HFF-Myc (cell line): ENCODE data around the gene CCNA2.

Experiments used
- DNase-seq: peaks from one replicate; pipeline ENCODE4 v3.0.0-alpha.2; 2011; ENCODE audit warnings: low read depth; ENCODE audit errors: extremely low read depth
- H3K4me3 ChIP-seq: replicated peaks from 2 replicates; pipeline ENCODE4 v1.5.1; 2011; ENCODE audit warnings: low read depth, mild to moderate bottlenecking, control low read depth, low read length
- TF ChIP-seq, protein P1 (sequence below): IDR thresholded peaks from 2 replicates; pipeline ENCODE4 v1.5.1; 2012; ENCODE audit warnings: mild to moderate bottlenecking, low read depth, low read length, control low read depth; ENCODE audit errors: missing control alignments

The CCNA2 gene

DNA sequence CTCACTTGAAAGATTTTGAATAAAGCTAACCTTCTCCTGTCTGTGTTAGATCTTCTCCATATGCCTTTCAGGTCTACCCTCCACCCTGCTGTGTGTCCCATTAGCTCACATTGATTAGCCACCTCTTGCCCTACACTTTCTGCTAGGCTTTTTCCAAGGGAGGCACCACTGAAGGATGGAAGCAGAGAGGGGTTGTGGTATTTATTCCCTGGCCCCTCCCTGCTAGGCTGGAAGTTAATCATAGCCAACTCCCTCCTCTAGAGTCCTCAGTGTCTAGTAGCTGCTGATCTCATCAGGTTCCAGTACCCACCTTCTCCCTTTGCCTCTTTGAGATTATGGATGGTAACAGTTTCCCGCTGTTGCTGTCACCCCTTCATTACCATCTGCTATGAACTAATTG lies 49.8 kb downstream of the CCNA2 start:
- TF ChIP-seq, protein P1, sequence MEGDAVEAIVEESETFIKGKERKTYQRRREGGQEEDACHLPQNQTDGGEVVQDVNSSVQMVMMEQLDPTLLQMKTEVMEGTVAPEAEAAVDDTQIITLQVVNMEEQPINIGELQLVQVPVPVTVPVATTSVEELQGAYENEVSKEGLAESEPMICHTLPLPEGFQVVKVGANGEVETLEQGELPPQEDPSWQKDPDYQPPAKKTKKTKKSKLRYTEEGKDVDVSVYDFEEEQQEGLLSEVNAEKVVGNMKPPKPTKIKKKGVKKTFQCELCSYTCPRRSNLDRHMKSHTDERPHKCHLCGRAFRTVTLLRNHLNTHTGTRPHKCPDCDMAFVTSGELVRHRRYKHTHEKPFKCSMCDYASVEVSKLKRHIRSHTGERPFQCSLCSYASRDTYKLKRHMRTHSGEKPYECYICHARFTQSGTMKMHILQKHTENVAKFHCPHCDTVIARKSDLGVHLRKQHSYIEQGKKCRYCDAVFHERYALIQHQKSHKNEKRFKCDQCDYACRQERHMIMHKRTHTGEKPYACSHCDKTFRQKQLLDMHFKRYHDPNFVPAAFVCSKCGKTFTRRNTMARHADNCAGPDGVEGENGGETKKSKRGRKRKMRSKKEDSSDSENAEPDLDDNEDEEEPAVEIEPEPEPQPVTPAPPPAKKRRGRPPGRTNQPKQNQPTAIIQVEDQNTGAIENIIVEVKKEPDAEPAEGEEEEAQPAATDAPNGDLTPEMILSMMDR: no peak
- H3K4me3 ChIP-seq: no peak overlapping the region
- DNase-seq: no peak

DNA sequence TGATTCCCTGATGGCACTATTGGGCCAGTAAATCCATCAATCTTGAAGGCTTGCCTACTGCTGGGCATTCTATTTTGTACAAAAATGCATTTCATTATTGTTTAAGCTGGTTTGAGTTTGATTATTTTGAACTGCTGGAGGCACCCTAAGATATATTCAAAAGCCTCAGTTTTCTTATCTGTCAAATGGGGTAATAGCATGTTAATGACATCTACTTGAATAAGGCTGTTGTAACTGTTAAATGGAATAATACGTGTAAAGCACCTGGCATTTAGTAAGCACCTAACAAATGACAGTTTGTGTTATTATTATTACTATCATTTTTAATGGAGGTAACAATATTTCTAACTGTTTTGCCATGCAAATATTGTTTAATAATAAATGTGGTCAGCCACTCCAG lies 51.8 kb downstream of the CCNA2 start:
- TF ChIP-seq, protein P1: no peak

DNA sequence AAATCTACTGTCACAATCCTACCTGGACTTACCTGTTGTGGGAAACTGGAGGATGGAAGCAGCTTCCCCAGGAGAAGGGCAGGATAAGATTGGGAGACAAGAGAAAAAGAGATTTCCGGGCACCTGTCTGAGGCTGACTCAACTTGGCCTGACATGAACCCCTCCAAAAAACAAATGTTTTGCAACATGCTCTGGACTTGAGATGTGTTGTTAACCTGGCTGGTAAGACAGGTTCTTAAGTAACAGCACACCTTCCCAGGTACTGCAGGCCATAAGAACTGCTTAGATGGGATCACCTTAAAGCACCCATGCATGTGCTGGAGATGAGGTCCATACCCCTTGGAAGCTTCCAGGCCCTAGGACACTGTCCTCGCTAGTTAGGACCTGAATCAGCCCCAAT lies 54.3 kb downstream of the CCNA2 start:
- no peak for DNase-seq
- TF ChIP-seq, protein P1: no peak
- no peak overlapping the region for H3K4me3 ChIP-seq

More for the DNA sequence above, 51.8 kb downstream of the CCNA2 start:
- DNase-seq: no peak
- H3K4me3 ChIP-seq: no peak overlapping the region

- TF ChIP-seq, protein P1: no peak
- no peak for DNase-seq
- no peak overlapping the region for H3K4me3 ChIP-seq
Measured at GRCh38 chr4:121767166-121767565, 56.5 kb downstream of the CCNA2 start.
